Measurements from ENCODE around the gene SHD.
"Not testable (repeated sequence)": the region's sequence is repeated elsewhere in the genome, so short reads cannot be mapped to it uniquely, and the experiment has no call there.

Gene SHD, protein sequence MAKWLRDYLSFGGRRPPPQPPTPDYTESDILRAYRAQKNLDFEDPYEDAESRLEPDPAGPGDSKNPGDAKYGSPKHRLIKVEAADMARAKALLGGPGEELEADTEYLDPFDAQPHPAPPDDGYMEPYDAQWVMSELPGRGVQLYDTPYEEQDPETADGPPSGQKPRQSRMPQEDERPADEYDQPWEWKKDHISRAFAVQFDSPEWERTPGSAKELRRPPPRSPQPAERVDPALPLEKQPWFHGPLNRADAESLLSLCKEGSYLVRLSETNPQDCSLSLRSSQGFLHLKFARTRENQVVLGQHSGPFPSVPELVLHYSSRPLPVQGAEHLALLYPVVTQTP

DNA sequence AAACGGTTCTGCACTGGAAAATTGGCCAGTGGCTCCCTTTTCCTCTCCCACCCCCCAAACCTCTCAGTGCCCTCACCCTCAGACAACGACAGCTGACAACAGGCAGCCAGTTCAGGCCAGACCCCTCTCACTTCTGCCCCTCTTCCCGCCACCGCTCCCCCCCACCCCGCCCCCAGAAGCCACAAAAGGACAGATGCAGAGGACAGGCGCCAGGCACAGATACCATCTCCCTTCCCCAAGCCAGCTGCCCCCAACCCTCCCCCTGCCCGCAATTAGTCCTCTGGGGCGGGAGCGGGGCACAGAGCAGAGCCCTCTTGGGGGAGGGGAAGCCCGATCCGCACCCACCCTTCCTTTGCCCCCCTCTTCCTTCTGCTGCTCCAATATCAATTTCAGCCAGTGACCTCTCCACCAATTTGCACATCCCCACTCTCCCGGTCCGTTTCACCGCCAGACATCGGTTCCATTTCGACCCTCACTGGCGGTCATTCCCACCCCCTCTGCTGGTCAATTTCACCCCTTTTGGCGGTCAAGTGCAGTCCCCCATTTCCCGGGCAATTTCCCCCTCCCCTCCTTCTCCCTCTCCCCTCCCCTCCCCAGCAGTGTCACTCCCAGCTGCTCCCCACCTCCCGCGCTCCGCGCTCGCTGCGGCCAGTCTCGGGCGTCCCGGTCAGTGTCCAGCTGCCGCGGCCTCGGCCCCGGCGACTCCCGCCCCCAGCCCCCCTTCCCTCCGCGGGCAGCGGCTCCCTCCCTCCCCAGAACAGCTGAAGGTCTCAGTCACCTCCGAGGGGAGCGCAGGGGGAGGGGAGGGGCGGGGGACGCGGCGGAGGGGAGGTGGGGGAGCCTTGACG lies at the start of gene SHD:
Gene SHD, plus strand, starts transcription at position 848 of the 848 bp plus-strand sequence. CDS start 798 bp downstream, outside the sequence.
- DNase-seq = no peak

DNA sequence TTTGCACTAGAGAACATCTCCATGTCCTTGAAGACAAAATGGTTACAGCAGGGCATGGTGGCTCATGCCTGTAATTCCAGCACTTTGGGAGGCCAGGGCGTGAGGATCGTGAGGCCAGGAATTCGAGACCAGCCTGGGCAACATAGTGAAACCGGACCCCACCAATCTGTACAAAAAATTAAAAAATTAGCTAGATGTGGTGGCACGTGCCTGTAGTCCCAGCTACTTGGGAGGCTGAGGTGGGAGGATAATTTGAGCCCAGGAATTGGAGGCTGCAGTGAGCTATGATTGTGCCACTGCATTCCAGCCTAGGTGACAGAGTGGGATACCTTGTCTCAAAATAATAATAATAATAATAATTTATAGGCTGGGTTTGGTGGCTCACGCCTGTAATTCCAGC lies 48.8 kb upstream of the SHD start:
- not testable (repeated sequence) for DNase-seq

DNA sequence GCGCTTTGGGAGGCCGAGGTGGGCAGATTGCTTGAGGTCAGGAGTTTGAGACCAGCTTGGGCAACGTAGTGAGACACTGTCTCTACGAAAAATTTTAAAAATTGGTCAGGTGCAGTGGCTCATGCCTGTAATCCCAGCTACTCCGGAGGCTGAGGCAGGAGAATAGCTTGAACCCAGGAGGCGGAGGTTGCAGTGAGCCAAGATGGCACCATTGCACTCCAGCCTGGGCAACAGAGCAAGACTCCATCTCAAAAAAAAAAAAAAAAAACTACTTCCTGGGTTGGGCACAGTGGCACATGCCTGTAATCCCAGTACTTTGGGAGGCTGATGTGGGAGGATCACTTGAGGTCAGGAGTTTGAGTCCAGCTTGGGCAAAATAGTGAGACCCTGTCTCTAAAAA lies 47.5 kb upstream of the SHD start:
- DNase-seq = not testable (repeated sequence)

DNA sequence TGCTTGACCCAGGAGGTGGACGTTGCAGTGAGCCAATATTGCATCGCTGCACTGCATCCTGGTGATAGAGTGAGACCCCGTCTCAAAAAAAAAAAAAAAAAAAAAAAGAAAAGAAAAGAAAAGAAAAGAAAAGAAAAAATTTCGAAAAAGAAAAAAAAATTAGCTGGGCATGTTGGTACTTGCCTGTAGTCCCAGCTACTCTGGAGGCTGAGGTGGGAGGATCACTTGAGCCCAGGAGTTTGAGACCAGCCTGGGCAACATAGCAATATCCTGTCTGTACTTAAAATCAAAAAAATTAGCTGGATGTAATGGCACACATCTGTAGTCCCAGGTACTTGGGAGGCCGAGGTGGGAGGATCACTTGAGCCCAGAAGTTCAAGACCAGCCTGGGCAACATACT lies 46.9 kb upstream of the SHD start:
- DNase-seq = not testable (repeated sequence)

DNA sequence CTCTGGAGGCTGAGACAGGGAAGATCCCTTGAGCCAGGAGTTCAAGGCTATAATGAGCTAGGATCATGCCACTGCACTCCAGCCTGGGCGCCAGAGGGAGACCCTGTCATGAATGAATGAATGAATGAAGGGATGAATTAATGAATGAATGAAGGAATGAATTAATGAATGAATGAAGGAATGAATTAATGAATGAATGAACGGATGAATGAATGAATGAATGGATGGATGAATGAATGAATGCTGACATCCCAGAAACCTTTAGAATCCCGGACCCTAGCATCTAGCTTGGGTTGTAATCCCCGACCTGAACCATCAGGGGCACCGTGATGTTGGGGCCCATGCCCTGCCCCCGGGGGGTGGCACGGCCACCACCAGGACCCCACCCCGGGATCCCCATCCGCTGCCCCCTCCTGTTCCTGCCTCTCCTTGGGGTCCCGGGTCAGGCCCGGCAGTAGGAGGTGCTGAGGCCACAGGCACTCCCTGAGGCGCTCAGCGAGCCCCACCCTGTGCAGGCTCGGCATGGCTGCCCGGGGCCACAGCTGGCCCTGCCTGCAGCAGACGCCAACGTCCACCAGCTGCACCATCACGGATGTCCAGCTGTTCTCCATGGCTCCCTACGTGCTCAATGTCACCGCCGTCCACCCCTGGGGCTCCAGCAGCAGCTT lies 46.3 kb upstream of the SHD start:
- DNase-seq = no peak

DNA sequence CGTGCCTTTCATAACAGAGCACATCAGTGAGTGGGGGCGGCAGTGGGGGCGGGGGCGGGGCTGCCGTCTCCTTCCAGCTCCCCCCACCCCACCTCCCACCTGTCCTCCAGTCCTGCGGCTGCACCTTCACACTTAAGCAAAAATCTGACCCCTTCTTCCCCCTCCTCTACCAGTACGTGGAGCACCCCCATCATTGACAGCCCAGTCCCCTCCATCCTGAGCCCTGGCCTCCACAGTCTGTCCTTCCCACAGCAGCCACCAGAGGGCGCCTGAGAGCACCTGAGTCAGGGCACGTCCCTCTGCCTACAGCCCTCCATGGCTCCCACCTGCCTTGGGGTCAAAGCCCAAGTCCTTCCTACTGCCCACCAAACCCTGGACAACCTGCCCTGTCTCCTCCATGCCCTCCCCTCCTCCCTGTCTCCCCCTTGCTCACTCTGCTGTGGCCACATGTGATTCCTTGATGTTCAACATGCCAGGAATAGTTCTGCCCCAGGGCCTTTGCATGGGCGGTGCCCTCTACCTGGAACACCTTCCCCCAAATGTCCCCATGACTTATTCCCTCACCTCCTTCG lies 45.7 kb upstream of the SHD start:
- DNase-seq = peak; percentile 54

DNA sequence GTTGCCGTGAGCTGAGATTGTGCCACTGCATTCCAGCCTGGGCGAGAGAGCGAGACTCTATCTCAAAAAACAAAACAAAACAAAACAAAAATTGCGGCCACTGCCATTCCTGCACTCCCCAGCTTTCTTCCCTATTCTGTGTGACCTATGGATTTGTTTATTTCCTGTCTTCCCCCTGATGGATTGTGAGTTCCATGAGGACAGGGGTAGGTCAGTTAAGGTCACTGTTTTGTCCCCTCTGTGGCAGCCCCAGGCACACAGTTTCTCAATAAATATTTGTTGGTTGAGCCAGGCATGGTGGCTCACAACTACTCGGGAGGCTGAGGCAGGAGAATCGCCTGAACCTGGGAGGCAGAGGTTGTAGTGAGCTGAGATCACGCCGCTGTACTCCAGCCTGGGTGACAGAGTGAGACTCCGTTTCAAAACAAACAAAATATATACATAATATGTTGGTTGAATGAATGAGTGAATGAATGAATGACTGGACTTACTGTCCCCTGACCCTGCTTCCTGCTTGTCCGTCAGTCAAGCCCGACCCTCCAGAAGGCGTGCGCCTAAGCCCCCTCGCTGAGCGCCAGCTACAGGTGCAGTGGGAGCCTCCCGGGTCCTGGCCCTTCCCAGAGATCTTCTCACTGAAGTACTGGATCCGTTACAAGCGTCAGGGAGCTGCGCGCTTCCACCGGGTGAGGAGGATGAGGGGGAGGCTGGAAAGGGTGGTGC lies 44.8 kb upstream of the SHD start:
- DNase-seq = no peak

DNA sequence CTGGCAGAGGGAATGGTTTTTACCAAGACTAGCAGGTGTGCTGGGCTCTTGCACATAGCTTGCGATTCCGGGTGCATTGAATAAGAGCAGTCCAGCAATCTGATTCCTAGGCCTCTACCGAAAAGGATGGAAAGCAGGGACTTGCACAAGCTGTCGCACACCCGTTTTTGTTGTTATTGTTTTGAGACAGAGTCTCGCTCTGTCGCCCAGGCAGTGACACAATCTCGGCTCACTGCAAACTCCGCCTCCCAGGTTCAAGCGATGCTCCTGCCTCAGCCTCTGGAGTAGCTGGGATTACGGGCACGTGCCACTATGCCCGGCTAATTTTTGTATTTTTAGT lies 44.2 kb upstream of the SHD start:
- DNase-seq = no peak

DNA sequence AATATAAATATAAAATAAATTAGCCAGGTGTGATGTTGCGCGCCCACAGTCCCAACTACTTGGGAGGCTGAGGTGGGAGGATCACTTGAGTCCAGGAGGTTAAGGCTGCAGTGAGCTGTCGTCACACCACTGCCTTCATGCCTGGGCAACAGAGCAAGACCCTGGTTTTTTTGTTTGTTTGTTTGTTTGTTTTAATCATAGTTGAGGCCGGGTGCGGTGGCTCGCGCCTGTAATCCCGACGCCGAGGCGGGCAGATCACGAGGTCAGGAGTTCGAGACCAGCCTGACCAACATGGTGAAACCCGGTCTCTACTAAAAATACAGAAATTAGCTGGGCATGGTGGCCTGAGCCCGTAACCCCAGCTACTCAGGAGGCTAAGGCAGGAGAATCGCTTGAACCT lies 41.6 kb upstream of the SHD start:
- DNase-seq = not testable (repeated sequence)

DNA sequence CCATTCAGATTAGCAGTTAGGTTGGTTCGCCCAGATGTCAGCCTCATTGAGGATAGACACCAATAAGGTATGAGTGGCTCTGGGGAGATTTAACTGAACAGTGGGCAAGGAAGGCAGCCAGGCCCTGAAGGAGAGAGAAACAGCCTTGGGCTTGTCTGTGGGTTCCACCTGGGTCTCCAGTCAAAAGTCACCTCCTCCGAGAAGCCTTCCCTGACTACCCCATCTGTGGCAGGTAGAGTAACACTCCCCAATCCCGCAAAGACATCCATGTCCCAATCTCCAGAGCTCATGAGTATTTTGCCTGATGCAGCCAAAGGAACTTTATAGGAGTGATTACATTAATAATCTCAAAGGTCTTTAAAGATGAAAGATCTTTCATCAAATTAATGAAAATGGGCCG lies 40.2 kb upstream of the SHD start:
- DNase-seq = no peak

DNA sequence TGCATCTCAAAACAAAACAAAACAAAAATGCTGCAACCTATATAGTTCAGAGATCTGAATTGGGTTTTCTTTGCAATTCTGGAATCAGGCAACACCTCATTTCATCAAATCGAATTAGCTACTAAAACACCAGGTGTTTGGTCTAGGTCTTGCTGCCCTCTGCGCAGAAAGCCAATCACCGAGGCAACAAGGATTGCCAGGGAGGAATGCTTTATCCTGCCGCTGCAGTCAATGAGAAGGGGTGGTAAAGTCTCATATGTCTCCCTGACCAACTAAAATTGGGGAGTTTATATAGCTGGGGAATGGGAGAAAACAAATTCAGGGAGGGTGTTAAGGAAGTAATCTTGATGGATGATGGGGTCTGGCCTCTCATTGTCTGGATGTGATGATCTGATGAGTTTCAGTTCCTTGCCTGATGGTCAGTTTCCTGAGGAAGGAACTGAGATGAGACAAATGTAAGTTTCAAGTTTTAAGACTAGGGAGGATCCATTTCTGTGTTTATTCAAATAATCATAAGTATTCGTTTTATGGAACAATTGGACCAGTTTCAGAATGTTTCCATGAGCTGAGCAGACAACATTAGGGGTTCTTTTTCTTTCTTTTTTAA lies 37.1 kb upstream of the SHD start:
- DNase-seq = no peak

DNA sequence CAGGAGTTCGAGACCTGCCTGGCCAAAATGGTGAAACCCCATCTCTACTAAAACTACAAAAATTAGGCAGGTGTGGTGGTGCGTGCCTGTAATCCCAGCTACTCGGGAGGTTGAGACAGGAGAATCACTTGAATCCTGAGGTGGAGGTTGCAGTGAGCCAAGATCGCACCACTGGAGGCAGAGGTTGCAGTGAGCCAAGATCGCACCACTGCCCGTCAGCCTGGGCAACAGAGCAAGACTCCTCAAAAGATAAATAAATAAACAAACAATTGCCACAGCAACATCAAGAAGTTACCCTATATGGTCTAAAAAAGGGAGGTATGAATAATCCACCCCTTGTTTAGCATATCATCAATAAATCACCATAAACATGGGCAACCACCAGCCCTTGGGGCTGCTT lies 33.1 kb upstream of the SHD start:
- DNase-seq = not testable (repeated sequence)

DNA sequence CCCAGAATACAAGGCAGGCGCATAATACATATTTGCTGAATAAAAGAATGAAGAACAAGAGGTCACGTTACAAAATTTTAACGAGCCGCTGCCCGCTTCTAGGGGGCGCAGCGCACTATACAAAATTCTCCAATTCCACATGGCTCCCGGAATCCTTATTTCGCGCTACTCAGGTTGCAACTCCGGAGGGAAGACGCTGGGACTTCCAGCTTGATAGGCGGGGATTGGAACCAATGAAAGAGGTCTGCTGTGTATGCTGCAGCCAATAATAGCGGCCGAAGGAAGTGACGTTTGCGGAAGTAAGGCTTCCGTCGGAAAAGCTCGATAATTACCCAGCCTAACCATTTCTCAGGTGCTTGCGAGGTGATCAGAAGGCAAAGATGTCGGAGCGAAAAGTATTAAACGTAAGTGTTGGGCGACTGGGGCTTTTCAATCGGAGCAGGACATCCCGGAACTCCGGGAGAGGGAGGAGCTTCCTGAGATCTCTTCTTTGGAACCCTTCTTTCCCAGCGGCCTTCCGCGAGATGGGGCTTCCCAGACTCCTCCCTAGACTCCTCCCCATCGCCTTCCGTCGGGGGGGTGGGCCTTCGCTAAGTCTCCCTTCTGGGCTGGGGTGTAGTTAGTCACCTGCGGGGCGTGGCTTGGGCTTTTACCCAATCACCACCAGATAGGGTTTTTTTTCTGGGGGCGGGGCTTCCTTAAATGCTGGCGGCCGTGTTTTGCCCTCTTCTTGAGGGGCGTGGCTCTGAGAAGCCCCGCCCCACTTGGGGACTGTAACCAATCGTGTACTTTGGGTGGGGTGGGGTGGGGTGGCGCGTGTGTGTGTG lies 32.1 kb upstream of the SHD start, which contains the start of gene YJU2:
Gene YJU2, plus strand, starts transcription at position 314 of the 827 bp plus-strand sequence. Its CDS starts 67 bp downstream, at position 381.
- peak; percentile 100 for DNase-seq

DNA sequence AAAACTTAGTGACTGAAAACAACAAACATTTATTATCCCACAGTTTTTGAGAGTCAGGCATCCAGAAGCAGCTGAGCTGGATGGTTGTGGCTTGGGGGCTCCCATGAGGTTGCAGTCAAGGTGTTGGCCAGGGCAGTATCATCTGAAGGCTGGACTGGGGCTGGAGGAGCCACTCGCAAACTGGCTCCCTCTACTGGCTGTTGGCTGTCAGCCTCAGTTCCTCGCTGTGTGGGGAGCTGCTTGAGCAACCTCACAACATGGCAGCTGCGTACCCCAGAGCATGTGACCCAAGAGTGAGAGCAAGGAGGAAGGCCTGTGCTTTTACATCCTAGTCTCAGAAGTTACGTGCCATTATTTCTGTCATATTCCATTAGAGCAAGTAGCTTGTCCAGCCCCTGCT lies 22.5 kb upstream of the SHD start:
- peak; percentile 9 for DNase-seq

DNA sequence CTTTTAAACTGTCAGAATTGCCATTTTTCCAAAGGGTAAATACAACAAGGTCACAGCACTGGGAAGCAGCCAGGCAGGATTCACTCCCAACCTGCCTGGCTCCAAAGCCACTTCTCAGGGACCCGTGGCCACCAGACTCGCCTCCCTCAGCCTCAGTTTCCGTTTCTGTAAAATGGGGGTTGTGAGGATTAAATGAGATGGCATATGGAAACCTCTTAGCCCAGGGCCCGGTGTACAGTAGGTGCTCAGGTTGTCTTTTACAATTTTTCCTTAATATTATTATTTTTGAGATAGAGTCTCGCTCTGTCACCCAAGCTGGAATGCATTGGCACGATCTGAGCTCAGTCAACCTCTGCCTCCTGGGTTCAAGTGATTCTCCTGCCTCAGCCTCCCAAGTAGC lies 22.0 kb upstream of the SHD start:
- DNase-seq = no peak

DNA sequence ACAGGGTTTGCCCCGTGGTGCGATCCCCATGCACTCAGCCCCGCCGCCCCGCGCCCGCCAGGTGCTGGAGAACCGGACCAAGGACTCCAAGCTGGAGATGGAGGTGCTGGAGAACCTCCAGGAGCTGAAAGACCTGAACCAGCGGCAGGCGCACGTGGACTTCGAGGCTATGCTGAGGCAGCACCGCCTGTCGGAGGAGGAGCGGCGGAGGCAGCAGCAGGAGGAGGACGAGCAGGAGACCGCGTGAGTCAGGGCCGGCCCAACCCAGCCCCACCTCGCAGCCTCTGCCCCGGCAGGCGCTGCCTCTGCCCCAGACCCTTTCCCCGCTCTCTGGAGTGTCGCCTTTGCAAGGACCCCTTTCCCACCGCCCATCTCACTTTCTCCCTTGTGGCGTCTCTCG lies 20.9 kb upstream of the SHD start:
- no peak for DNase-seq

DNA sequence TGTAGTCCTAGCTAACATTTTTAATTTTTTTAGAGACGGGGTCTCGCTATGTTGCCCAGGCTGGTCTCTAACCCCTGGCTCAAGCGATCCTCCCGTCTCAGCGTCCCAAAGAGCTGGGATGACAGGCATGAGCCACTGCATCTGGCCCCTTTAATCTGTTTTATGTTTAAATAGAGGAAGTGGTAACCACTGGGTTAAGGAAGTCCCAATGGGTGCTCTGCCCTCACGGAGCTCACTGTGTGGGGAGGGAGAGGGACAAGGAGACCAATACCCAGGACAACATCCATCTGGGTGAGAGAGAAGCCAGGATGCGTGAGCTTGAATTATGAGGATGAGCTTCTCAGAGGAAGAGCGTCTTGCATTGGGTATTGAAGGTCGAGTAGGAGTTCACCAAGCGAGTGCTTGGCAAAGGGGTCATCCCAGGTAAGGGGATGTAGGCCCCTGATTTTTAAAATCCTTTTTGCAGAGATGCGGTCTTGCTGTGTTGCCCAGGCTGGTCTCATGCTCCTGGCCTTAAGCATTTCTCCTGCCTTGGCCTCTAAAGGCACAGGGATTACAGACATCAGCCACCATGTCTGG lies 18.4 kb upstream of the SHD start:
- no peak for DNase-seq

DNA sequence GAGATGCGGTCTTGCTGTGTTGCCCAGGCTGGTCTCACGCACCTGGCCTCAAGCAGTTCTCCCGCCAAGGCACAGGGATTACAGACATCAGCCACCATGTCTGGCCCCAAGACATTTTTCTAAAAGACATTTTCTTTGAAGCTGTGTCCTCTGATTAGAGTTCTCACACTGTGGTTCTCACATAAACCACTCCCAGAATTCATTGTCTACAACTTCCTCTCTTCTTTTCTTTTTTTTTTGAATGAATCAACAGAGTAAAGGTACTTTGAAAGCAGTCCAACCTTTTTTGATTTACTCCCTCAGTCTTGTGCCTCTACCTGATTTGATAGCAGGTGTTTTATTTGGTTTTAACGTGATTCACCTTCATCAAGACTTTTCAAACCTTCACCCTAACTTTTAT lies 14.3 kb upstream of the SHD start:
- no peak for DNase-seq

DNA sequence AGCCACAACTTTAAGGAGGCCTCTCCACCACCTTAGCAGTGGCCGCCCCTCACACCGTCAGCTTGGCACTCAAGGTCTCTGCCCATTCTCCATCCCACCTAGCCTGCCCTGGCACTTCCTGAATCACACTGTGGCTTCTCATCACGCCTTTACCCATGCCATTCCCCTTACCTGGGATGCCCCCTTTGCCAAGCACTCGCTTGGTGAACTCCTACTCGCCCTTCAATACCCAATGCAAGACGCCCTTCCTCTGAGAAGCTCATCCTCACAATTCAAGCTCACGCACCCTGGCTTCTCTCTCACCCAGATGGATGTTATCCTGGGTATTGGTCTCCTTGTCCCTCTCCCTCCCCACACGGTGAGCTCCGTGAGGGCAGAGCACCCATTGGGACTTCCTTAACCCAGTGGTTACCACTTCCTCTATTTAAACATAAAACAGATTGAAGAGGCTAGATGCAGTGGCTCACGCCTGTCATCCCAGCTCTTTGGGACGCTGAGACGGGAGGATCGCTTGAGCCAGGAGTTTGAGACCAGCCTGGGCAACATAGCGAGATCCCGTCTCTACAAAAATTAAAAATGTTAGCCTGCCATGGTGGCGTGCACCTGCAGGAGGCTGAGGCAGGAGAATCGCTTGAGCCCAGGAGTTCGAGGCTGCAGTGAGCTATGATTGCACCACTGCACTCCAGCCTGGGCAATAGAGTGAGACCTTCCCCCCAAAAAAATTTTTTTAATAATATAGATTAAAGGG lies 12.6 kb upstream of the SHD start:
- DNase-seq = no peak
